ENCODE data around the gene SPEF2.

- no peak for TF ChIP-seq CTCF (IDR thresholded peaks at IDR 0.05)
- TF ChIP-seq POLR2A (IDR thresholded peaks at IDR 0.05) = no peak
Observed at GRCh38 chr5:35783551-35783950, 165.9 kb downstream of the SPEF2 start.
